Activated CD8-positive, alpha-beta T cell treated with anti-CD3 and anti-CD28 coated beads for 36 hours (primary cell): Measurements from ENCODE around the gene MIAT. TPM values are rescaled to one million over a fixed set of nuclear protein-coding genes. Genes with fewer than 3 reads are reported as not detected.

ENCODE experiments used
- ATAC-seq: fragments of 200-7000 bp; cut with Tn5 transposase; one replicate; pipeline ENCODE4 v1.10.0; 2021; ENCODE audit warnings: mild to moderate bottlenecking, moderate library complexity
- CTCF ChIA-PET: fragments of 350-600 bp; sonication (Branson Sonifier 250); formaldehyde crosslinking; loops from one replicate; lab custom pipeline; 2021; ENCODE audit warnings: antibody characterized with exemption; lab: Charles Lee
- POLR2A ChIA-PET: fragments of 350-600 bp; sonication (Branson Sonifier 250); formaldehyde crosslinking; loops from one replicate; lab custom pipeline; 2021; ENCODE audit warnings: antibody characterized with exemption; lab: Charles Lee
- DNase-seq: peaks from one replicate; pipeline ENCODE4 v3.0.0-alpha.2; 2020
- H3K27ac Mint-ChIP-seq: one replicate; pipeline ENCODE4 v1.8.0; 2021; ENCODE audit warnings: mild to moderate bottlenecking, mixed read lengths
- H3K27me3 Mint-ChIP-seq: one replicate; pipeline ENCODE4 v1.8.0; 2021; ENCODE audit warnings: mixed read lengths
- H3K36me3 Mint-ChIP-seq: one replicate; pipeline ENCODE4 v1.8.0; 2021; ENCODE audit warnings: low read depth, mixed read lengths
- H3K4me1 Mint-ChIP-seq: one replicate; pipeline ENCODE4 v1.8.0; 2021; ENCODE audit warnings: low read depth, mixed read lengths
- H3K4me3 Mint-ChIP-seq: one replicate; pipeline ENCODE4 v1.8.0; 2021; ENCODE audit warnings: mild to moderate bottlenecking, moderate library complexity, mixed read lengths
- H3K9me3 Mint-ChIP-seq: one replicate; pipeline ENCODE4 v1.8.0; 2021; ENCODE audit warnings: mixed read lengths
- intact Hi-C: fragments of 100-400 bp; cut with micrococcal nuclease; formaldehyde crosslinking; loops from one replicate; pipeline ENCODE4 v1.10.0; 2022
- total RNA-seq, 2 experiments: library from RNA; stranded (reverse); gene quantifications; one replicate each; pipeline ENCODE4 v1.2.3, GENCODE V29; 2021
- TF ChIP-seq, protein P1 (sequence below): fragments of 200-600 bp; IDR thresholded peaks from one replicate; pipeline ENCODE4 v1.8.0; 2022; ENCODE audit warnings: antibody characterized with exemption, mild to moderate bottlenecking

Gene MIAT
- total RNA-seq, 2 experiments from 2014 or later: 11.6 to 11.9 TPM

DNA sequence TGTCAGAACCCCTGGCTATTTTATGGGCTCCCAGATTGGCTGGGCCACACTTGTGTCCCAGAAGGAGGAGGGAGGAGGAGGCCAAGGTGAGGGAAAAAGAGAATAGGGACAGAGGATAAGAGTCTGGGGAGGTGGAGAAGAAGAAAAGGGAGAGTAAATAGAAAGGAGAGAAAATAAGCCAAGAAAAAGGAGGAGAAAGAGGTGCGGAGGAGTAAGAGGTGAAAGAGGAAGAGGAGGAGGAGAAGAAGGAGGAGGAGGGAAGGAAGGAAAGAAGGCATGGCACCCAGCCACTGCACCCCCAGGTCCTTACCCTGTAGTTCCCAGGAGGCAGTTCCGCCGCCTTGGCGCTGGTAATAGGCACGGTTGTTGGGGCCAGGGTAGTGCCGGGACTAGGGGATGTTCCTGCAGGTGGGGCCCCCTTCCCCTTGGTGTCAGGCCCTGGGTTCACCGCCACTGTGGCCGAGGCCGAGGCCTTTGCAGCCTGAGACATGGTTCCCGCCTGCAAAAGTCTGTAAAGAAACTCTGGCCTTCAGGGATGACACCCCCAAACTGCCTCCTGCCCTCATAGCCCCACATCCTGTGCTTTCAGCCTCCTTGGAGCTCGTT is 41.5 kb upstream of the MIAT start:
- Mint-ChIP-seq H3K4me1 (peaks cover 12% of the 10 kb centered on the region), H3K9me3 (no peaks in the 10 kb centered on the region), H3K27ac (no peak overlapping the region), H3K27me3 (no peaks in the 10 kb centered on the region), H3K4me3 (no peak overlapping the region), H3K36me3 (no peaks in the 10 kb centered on the region)
- TF ChIP-seq, protein P1, sequence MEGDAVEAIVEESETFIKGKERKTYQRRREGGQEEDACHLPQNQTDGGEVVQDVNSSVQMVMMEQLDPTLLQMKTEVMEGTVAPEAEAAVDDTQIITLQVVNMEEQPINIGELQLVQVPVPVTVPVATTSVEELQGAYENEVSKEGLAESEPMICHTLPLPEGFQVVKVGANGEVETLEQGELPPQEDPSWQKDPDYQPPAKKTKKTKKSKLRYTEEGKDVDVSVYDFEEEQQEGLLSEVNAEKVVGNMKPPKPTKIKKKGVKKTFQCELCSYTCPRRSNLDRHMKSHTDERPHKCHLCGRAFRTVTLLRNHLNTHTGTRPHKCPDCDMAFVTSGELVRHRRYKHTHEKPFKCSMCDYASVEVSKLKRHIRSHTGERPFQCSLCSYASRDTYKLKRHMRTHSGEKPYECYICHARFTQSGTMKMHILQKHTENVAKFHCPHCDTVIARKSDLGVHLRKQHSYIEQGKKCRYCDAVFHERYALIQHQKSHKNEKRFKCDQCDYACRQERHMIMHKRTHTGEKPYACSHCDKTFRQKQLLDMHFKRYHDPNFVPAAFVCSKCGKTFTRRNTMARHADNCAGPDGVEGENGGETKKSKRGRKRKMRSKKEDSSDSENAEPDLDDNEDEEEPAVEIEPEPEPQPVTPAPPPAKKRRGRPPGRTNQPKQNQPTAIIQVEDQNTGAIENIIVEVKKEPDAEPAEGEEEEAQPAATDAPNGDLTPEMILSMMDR: no peak
- intact Hi-C loops: no loop called here
- no peak for ATAC-seq
- POLR2A ChIA-PET: interaction anchor here (0.7 to 1.2 kb wide), 2 partner anchors 22 to 26 kb away, joined by 3 read pairs; no protein-coding TSS in a partner anchor
- CTCF ChIA-PET: interaction anchor here (0.6 to 1.6 kb wide), 2 partner anchors 26 to 49 kb away, joined by 3 to 5 read pairs; no protein-coding TSS in a partner anchor
- no peak for DNase-seq

DNA sequence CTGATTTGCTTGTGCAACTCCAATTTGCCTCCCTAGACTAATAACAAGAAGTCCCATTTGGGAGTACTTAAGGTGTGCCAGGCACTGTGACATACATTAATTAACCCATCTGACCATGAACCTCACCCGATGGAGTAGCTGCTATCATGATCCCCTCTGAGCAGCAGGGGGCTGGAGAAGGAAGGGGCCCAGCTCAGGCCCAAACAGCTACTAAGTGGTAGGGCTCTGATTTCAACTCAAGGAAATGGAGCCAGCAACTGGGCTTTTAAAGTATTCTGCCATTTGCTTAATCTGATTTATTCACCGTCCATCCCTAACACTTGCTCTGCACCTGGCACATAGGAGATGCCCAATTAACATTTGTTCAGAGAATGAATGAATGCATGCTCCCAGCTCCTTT is 40.7 kb upstream of the MIAT start:
- DNase-seq (no peak), ATAC-seq (no peak)
- H3K9me3 Mint-ChIP-seq: no peaks in the 10 kb centered on the region
- ChIA-PET CTCF (interaction anchor here (0.6 kb wide), 1 partner anchor 48 kb away, joined by 3 read pairs; no protein-coding TSS in a partner anchor), POLR2A (interaction anchor here (0.7 to 1.2 kb wide), 2 partner anchors 23 to 26 kb away, joined by 3 read pairs; no protein-coding TSS in a partner anchor)
- TF ChIP-seq, protein P1: no peak
- intact Hi-C loops: no loop called here
- no peak overlapping the region for H3K27ac Mint-ChIP-seq
- no peaks in the 10 kb centered on the region for H3K27me3 Mint-ChIP-seq
- H3K4me1 Mint-ChIP-seq: peaks cover 12% of the 10 kb centered on the region
- no peaks in the 10 kb centered on the region for H3K36me3 Mint-ChIP-seq
- no peak overlapping the region for H3K4me3 Mint-ChIP-seq

DNA sequence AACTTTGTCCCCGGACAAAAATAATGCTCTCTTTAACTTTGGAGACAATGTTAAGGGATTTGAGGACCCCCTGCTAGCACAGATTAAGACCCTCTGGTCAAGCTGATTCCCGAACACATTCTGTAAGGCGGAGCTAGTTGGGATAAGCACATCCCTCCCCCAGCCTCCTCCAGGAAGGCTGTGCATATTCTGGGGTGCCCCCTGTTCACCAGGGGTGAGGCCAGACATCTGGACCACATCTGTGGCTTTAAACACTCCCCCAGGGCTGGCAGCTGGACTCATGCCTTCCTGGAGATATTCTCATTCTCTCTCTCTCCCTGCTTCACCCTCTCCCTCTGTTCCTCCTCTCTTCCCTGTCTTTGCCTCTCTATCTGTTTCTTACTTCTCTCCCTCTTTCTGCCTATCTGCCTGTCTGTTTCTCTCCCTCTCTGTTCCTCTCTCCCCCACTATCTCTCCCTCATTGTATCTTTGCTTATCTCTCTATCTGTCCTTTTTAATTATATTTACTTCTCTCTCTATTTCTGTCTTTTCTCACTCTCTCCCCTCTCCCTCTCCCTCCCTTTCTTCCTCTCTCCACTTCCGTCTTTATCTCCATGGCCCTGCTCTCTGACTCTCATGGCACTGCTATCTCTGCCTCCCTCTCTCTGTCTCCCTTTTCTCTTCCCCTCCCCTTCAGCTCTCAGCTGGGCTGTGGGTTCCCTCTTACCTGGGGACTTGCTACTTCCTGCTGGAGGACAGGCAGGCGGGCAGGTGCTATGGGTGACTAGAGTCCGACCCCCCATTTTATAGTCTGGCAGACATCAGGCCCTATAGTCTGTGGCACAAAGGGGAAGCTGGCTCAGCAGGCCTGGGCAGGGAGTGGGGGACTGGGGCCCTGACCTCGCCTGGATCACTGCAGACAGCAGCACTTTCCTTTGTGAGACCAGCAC is 39.9 kb upstream of the MIAT start, which contains the start of gene CRYBB1:
CRYBB1 (minus strand) TSS at position 757 of the 929 bp plus-strand sequence. CDS start 1,708 bp downstream, outside the sequence.
- Mint-ChIP-seq H3K36me3 (no peaks in the 10 kb centered on the region), H3K4me3 (no peak within 1 kb of the TSS), H3K4me1 (peaks cover 12% of the 10 kb centered on the region), H3K27me3 (no peaks in the 10 kb centered on the region), H3K9me3 (no peaks in the 10 kb centered on the region), H3K27ac (no peak within 1 kb of the TSS)
- intact Hi-C loops: no loop called here
- ChIA-PET POLR2A (interaction anchor here (1.1 kb wide), 1 partner anchor 20 kb away, joined by 3 read pairs; no protein-coding TSS in a partner anchor), CTCF (no interaction called here)
- ATAC-seq (no peak), DNase-seq (no peak)
- TF ChIP-seq, protein P1: no peak

DNA sequence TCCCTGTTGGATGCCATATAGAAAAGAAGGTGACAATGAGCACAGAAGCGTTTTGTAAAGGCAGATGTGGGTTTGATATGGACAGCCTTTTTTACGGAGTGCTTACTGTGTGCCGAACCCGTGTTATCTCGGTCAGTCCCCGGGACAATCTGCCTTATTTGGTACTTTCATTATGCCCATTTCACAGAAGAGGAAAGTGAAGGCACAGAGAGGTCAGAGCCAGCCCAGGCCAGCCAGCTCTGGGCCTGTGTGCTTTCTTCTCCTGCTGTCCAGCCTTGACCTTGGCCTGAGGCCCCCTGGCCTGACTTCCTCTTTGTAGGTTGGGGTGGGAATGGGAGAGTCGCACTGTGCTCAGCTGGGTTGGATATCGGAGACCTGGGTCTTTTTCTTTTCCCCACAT is 38.9 kb upstream of the MIAT start:
- ATAC-seq: no peak
- Mint-ChIP-seq H3K4me1 (peaks cover 12% of the 10 kb centered on the region), H3K4me3 (no peak overlapping the region), H3K36me3 (no peaks in the 10 kb centered on the region), H3K9me3 (no peaks in the 10 kb centered on the region), H3K27me3 (no peaks in the 10 kb centered on the region), H3K27ac (no peak overlapping the region)
- ChIA-PET CTCF (no interaction called here), POLR2A (interaction anchor here (1.1 kb wide), 1 partner anchor 21 kb away, joined by 3 read pairs; no protein-coding TSS in a partner anchor)
- intact Hi-C loops: no loop called here
- no peak for DNase-seq
- TF ChIP-seq, protein P1: no peak
